B cell (primary cell): ENCODE measurements around the gene SIRT7. TPM values are rescaled to one million over a fixed set of nuclear protein-coding genes. Genes with fewer than 3 reads are reported as not detected.

Experiments used
- ATAC-seq: fragments of 200-7000 bp; cut with Tn5 transposase; one replicate; pipeline ENCODE4 v1.10.0; 2021; ENCODE audit warnings: low read depth, mild to moderate bottlenecking, moderate number of reproducible peaks, moderate library complexity
- CTCF ChIA-PET: fragments of 350-600 bp; sonication (Branson Sonifier 250); formaldehyde crosslinking; loops from one replicate; lab custom pipeline; 2021; ENCODE audit warnings: antibody characterized with exemption, inconsistent platforms; lab: Charles Lee
- POLR2A ChIA-PET: fragments of 350-600 bp; sonication (Branson Sonifier 250); formaldehyde crosslinking; loops from one replicate; lab custom pipeline; 2021; ENCODE audit warnings: antibody characterized with exemption; lab: Charles Lee
- DNase-seq: peaks from one replicate; pipeline ENCODE4 v3.0.0; 2013
- H2AFZ ChIP-seq: 2 replicates; pipeline ENCODE4 v1.6.1; 2012; ENCODE audit warnings: mild to moderate bottlenecking, low read depth, low read length; ENCODE audit not compliant: insufficient read depth, poor library complexity, severe bottlenecking
- H3K27ac ChIP-seq, 2 donors: 1 replicate in 1 of 2; 2 replicates in 1 of 2; pipeline ENCODE4 v1.5.1; 2012 to 2013; ENCODE audit warnings: low read length in 2 of 2, mild to moderate bottlenecking in 2 of 2, moderate library complexity in 1 of 2
- H3K27me3 ChIP-seq, 4 experiments: fragments of 200-600 bp in 1 of 4; sonication (generic) in 1 of 4; replicated peaks in 1 of 4; 1 replicate in 2 of 4; 2 replicates in 2 of 4; pipeline versions ENCODE4 v1.6.1 to v1.7.0; 2013 to 2016; ENCODE audit warnings: low read length in 3 of 4, mild to moderate bottlenecking in 2 of 4, mixed read lengths in 1 of 4, moderate library complexity in 1 of 4; ENCODE audit not compliant: insufficient read depth in 4 of 4, control insufficient read depth in 3 of 4; ENCODE audit errors: control extremely low read depth in 1 of 4
- H3K36me3 ChIP-seq, 2 experiments: replicated peaks in 1 of 2; 1 replicate in 1 of 2; 2 replicates in 1 of 2; pipeline versions ENCODE4 v1.6.1 to v1.7.1; 2013; ENCODE audit warnings: low read length in 1 of 2; ENCODE audit not compliant: insufficient read depth in 2 of 2, control insufficient read depth in 1 of 2; ENCODE audit errors: control extremely low read depth in 1 of 2, extremely low read depth in 1 of 2
- H3K4me1 ChIP-seq, 2 donors: fragments of 200-600 bp in 1 of 2; sonication (generic) in 1 of 2; 1 replicate in 1 of 2; 2 replicates in 1 of 2; pipeline versions ENCODE4 v1.5.1 to v1.6.1; 2013 to 2017; ENCODE audit warnings: low read length in 2 of 2; ENCODE audit not compliant: control insufficient read depth in 2 of 2, insufficient read depth in 2 of 2
- H3K4me2 ChIP-seq: replicated peaks from 2 replicates; pipeline ENCODE3; 2012; ENCODE audit warnings: mild to moderate bottlenecking, low read depth, low read length; ENCODE audit not compliant: poor library complexity, severe bottlenecking
- H3K4me3 ChIP-seq, 5 experiments: fragments of 200-600 bp in 1 of 5; sonication (generic) in 1 of 5; 1 replicate in 3 of 5; 2 replicates in 2 of 5; pipeline versions ENCODE4 v1.5.1 to v1.7.0; 2011 to 2016; ENCODE audit warnings: low read length in 4 of 5, mild to moderate bottlenecking in 4 of 5, low read depth in 2 of 5, control low read depth in 1 of 5, moderate library complexity in 1 of 5; ENCODE audit not compliant: insufficient read depth in 1 of 5; ENCODE audit errors: control extremely low read depth in 1 of 5, extremely low read depth in 1 of 5
- H3K79me2 ChIP-seq: fragments of 200-600 bp; sonication (generic); one replicate; pipeline ENCODE4 v1.6.0; 2016; ENCODE audit warnings: low read length; ENCODE audit not compliant: control insufficient read depth, insufficient read depth
- H3K9ac ChIP-seq: fragments of 200-600 bp; sonication (generic); 2 replicates; pipeline ENCODE4 v1.6.1; 2017; ENCODE audit warnings: mild to moderate bottlenecking, low read length, moderate library complexity
- H3K9me3 ChIP-seq, 3 donors: one replicate each; pipeline versions ENCODE4 v1.6.1 to v1.7.1; 2013; ENCODE audit warnings: low read length in 2 of 3; ENCODE audit not compliant: control insufficient read depth in 2 of 3, insufficient read depth in 1 of 3; ENCODE audit errors: control extremely low read depth in 1 of 3
- H4K20me1 ChIP-seq: 2 replicates; pipeline ENCODE4 v1.6.0; 2012; ENCODE audit warnings: mild to moderate bottlenecking, low read length; ENCODE audit not compliant: insufficient read depth, control insufficient read depth, poor library complexity, severe bottlenecking
- H3K27ac Mint-ChIP-seq: one replicate; pipeline ENCODE4 v1.8.0; 2021; ENCODE audit warnings: mixed read lengths
- H3K27me3 Mint-ChIP-seq: one replicate; pipeline ENCODE4 v1.8.0; 2021; ENCODE audit warnings: mixed read lengths
- H3K4me1 Mint-ChIP-seq: one replicate; pipeline ENCODE4 v1.8.0; 2021; ENCODE audit warnings: mixed read lengths
- H3K4me3 Mint-ChIP-seq: one replicate; pipeline ENCODE4 v1.8.0; 2021; ENCODE audit warnings: mixed read lengths
- H3K9me3 Mint-ChIP-seq: one replicate; pipeline ENCODE4 v1.8.0; 2022; ENCODE audit warnings: mixed read lengths; ENCODE audit not compliant: insufficient read depth
- CTCF ChIP-seq: fragments of 200-600 bp; IDR thresholded peaks from one replicate; pipeline ENCODE4 v1.8.0; 2022; ENCODE audit warnings: antibody characterized with exemption, mild to moderate bottlenecking
- EZH2 ChIP-seq: IDR thresholded peaks from 2 replicates; pipeline ENCODE4 v1.6.1; 2012; ENCODE audit warnings: borderline replicate concordance, low read depth, mild to moderate bottlenecking, moderate library complexity, low read length; ENCODE audit not compliant: insufficient read depth, poor library complexity, severe bottlenecking
- WGBS: methylation state at CpG from one replicate; pipeline ENCODE4 v1.1.5; 2013; ENCODE audit warnings: missing lambda C conversion rate; ENCODE audit not compliant: insufficient coverage; 5-methylcytosine and 5-hydroxymethylcytosine counted together
- intact Hi-C: fragments of 100-400 bp; cut with micrococcal nuclease; formaldehyde crosslinking; loops from one replicate; pipeline ENCODE4 v1.10.0; 2022
- polyA plus RNA-seq: library from polyadenylated mRNA; depleted of rRNA; stranded (reverse); fragments of >200 nt; gene quantifications from 2 replicates; pipeline ENCODE4 v1.2.3, GENCODE V29; 2012
- total RNA-seq, 2 donors: library from RNA; stranded (reverse); fragments of 120-200 nt in 1 of 2; gene quantifications; 1 replicate in 1 of 2; 2 replicates in 1 of 2; pipeline versions ENCODE4 v1.2.3 to v1.2.4, GENCODE V29; 2013 to 2022

The SIRT7 gene
- total and polyA plus RNA-seq, 2 donors (not counting 1 experiment from before 2014, with no cell fraction given): 77.2 to 82.7 TPM

DNA sequence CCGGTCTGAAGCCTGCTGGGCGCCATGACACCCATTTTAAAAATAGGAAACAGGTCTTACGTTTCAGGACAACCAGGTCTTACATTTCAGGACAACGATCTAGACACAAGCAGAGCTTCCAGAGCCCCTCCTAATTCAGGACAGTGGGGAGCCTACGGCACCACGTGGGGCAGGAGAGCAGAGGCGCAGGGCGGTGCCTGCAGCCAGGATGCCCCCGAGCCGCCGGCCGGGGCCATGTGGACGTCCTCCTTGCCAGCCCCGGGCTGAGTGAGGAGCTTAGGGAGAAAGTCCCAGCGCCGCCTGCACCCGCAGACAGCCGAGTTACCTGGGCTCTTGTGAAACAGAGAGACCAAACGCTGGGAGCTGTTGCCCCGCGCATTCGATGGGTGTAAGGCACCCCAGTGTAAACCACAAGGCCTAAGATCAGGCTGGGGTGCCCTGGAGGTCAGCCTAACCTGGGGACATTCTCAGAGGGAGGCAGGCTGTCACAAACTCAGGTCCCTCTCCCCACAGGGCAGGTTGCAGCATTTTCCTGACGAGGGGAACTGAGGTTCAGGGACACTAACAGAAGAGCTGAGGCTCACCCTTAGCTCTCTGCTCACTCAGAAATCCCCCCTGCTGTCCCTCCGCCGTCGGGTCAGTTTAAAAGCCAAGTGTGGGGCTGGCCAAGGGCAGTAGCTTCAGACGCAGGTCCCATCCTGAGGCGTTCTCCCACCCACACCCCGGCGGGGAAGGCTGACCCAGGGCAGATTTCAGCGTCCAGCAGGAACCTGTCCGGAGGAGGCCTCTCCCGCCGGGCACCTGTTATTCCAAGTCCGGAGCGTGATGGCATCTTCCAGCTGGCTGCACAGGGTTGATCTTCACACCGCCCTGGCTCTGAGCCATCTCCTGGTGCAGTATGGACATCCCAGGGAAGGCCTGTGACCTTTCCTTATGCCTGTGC lies 44.8 kb upstream of the SIRT7 start:
- Mint-ChIP-seq H3K4me3 (peak overlapping the region; percentile 59), H3K4me1 (peaks cover 11% of the 10 kb centered on the region)

More for the DNA sequence above, 44.8 kb upstream of the SIRT7 start:
- no peak overlapping the region for H3K27ac ChIP-seq
- Mint-ChIP-seq H3K9me3 (no peaks in the 10 kb centered on the region), H3K27me3 (peaks cover 14% of the 10 kb centered on the region), H3K27ac (peak overlapping the region; percentile 41)
- no peak overlapping the region for H3K4me3 ChIP-seq
- CTCF ChIA-PET: no interaction called here
- H4K20me1 ChIP-seq: no peaks in the 10 kb centered on the region
- no peaks in the 10 kb centered on the region for H3K79me2 ChIP-seq
- peaks cover 0 to 45% (median 26%) of the 10 kb centered on the region in 4 experiments for H3K27me3 ChIP-seq
- TF ChIP-seq CTCF: no peak
- TF ChIP-seq EZH2: no peak
- intact Hi-C loops: no loop called here
- no peak overlapping the region for H3K9ac ChIP-seq
- H3K36me3 ChIP-seq: no peaks in the 10 kb centered on the region
- WGBS: 87% methylated on average over 35 of the region's 37 CpGs
- peaks cover 0 to 13% (median 0%) of the 10 kb centered on the region in 3 donors for H3K9me3 ChIP-seq
- H3K4me1 ChIP-seq: peaks cover 31 to 32% of the 10 kb centered on the region in 2 donors
- no peak for DNase-seq
- H2AFZ ChIP-seq: no peak overlapping the region
- ATAC-seq: no peak
- POLR2A ChIA-PET: no interaction called here
- no peak overlapping the region for H3K4me2 ChIP-seq
